GM21529 (cell line): ENCODE data around the gene GTF2IRD1.
"Not testable (repeated sequence)": the region's sequence is repeated elsewhere in the genome, so short reads cannot be mapped to it uniquely, and the experiment has no call there.

Experiments
- ATAC-seq: cut with Tn5 transposase; IDR thresholded peaks from one replicate; pipeline ENCODE4 v1.9.1; 2021; ENCODE audit not compliant: unreplicated experiment

GTF2IRD1 gene

DNA sequence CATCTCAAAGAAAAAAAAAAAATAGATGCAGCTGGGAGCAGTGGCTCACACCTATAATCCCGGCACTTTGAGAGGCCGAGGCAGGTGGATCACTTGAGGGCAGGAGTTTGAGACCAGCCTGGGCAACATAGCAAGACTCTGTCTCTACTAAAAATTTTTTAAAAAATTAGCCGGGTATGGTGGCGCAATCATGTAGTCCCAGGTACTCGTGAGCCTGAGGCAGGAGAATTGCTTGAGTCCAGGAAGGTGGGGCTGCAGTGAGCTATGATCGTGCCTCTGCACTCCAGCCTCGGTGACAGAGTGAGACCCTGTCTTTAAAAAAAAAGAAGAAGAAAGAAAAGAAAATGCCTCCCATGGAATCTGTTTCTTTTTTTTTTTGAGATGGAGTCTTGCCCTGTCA, 31.9 kb downstream of the GTF2IRD1 start:
- ATAC-seq: no peak

DNA sequence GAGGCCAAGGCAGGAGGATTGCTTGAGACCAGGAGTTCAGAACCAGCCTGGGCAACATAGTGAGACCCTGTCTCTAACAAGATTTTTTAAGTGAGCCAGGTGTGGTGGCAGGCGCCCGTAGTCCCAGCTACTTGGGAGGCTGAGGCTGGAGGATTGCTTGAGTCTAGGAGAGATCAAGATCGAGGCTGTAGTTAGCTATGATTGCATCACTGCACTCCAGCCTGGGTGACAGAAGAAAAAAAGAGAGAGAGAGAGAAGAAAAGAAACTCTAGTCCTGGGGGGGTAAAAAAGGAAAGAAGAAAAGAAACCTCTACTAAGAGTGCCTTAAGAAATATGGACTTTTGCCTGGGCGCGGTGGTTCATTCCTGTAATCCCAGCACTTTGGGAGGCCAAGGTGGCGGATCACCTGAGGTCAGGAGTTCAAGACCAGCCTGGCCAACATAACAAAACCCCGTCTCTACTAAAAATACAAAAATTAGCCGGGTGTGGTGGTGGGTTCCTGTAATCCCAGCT, 34.9 kb downstream of the GTF2IRD1 start:
- ATAC-seq: not testable (repeated sequence)

DNA sequence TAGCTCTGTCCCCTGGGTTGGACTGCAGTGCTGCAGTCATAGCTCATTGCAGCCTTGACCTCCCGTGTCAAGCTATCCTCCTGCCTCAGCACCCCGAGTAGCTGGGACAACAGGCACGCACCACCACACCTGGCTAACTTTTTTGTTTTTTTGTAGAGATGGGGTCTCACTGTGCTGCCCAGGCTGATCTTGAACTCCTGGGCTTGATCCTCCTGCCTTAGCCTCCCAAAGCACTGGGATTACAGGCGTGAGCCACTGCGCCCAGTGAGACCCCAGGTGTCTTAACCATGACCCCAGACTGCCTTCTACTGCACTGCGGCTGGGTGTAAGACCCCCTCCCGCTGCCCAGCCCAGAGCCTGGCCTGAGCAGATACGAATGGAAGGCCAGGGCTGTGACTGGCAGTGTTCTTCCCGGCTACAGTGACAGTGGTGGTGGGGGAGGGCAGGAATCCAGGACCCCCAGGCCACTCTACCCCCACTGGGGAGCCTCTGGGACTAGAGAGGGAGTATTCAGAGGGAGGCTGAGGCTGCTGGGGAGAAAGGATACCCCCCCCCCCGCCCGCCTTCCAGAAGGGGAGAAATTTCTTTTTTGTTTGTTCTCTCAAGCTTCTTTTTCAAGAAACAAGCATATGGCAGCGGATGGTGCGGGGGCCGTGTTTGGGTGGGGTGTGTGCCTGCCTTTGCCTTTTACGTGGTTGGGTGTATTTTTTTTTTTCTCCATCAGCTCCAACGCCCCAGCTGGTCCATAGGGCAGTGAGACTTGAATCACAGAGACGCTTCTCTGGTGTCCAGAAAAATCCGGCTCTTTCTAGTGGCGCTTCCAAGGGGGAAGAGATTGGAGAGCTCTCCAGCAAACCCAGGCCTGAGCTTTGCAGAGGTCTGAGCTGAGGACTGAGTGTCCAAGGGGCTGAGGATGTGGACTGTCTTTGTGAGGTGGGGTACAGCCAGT, 36.6 kb downstream of the GTF2IRD1 start:
- ATAC-seq: no peak

DNA sequence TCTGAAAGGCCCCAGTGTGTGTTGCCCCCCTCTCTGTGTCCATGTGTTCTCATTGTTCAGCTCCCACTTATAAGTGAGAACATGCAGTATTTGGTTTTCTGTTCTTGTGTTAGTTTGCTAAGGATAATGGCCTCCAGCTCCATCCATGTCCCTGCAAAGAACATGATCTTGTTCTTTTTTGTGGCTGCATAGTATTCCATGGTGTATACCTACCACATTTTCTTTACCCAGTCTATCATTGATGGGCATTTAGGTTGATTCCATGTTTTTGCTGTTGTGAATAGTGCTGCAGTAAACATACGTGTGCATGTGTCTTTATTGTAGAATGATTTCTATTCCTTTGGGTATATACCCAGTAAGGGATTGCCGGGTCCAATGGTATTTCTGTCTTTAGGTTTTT, 37.8 kb downstream of the GTF2IRD1 start:
- ATAC-seq: not testable (repeated sequence)

DNA sequence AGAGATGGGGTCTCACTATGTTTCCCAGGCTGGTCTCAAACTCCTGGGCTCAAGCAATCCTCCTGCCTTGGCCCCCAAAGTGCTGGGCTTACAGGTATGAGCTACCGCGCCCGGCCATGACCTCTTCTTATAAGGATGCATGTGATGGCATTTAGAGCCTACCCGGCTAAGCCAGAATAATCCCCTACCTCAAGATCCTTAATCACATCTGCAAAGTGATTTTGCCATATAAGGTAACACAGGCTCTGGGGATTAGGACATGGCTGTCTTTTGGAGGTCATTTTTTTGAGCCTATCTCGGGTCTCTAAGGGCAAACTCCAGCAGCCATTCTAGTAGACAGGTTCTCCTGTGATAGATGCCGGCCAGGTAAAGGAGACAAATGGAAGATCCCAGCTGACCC, 39.6 kb downstream of the GTF2IRD1 start:
- ATAC-seq: no peak

DNA sequence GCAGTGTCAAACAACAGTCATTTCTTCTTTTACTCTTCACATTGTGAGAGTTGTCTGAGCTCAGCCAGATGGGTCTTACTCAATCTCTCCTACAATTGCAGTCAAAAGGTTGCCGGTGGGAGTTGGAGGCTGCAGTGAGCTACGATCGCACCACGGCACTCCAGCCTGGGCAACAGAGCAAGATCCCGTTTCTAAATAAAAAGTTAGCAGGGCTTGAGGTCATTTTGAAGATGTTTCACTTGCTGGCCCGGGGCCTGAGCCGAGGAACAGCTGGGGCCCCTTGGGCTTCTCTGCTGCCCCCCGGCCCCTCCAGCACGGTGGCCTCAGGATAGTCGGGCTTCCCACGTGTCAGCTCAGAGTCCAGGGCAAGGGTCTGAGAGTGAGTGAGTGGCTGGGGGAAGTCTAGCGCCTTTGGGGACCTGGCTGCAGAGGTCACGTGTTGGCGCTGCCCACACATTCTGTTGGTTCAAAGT, 40.4 kb downstream of the GTF2IRD1 start:
- ATAC-seq: no peak

DNA sequence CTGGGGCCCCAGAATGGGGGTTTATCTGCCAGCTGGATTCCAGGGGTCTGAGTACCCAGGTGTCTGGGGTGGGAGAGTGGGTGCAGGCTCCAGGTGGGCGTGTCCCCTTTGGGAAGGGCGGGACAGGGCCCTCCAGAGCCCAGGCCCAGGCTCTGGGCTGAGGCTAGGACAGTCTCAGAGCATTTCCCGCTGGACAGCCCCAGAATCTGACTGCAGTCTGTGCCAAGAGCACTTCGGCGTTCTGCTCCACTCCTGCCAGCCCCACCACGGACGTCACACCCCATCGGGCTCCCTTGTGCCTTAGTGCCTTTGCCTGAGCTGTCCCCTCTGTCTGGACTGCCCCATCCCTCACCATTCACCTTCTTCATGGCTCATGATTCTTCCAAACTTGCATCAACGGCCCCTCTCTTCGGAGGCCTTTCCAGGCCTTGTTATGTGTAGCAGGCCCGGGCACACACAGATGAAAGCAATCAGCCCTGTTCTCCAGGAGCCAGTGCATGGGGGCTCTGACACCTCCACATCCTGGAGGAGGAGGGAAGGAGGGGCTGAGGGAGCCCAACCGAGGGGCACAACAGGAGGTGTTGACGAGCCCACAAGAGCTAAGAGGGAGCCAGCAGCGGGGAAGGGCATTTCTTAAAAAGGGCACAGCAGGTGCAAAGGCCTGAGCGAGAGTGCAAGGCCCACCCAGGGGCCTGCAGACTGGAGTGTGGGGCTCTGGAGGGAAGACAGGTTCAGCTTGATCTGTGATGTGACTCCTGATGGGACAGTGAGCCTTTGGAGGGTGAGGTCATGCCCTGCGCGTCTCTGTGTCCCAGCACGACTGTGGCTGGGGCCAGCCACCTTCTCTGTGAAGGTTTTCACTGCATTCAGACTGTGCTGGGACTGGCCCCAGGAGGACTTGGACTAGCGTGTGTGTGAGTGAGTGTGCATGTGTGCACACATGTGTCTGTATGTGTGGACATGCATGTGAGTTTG, 41.7 kb downstream of the GTF2IRD1 start:
- ATAC-seq: no peak

DNA sequence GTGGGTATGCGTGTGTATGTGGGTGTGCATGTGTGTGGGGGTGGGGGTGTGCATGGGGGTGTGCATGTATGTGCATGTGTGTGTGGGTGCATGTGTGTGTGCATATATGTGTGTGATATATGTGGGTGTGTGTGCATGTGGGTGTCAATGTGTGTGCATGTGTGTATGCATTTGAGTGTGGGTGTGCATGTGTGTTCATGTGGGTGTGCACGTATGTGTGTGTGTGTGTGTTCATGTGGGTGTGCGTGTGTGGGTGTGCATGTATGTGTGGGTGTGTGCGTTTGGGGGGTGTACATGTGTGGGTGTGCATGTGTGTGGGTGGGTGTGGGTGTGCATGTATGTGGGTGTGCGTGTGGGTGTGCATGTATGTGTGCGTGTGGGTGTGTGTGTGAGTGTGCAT, 42.6 kb downstream of the GTF2IRD1 start:
- ATAC-seq: no peak

DNA sequence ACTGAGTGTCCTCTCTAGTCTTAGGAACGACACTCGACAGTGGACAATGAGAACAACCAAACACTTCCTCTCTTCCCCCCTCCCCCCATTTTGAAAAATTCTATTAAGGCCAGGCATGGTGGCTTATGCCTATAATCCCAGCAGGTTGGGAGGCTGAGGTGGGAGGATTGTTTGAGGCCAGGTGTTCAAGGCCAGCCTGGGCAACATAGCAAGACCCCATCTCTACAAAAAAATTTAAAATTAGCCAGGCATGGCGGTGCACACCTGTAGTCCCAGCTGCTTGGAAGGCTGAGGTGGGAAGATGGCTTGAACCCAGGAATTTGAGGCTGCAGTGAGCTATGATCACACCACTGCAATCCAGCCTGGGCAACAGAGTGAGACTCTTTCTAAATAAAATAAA, 43.1 kb downstream of the GTF2IRD1 start:
- ATAC-seq: not testable (repeated sequence)

DNA sequence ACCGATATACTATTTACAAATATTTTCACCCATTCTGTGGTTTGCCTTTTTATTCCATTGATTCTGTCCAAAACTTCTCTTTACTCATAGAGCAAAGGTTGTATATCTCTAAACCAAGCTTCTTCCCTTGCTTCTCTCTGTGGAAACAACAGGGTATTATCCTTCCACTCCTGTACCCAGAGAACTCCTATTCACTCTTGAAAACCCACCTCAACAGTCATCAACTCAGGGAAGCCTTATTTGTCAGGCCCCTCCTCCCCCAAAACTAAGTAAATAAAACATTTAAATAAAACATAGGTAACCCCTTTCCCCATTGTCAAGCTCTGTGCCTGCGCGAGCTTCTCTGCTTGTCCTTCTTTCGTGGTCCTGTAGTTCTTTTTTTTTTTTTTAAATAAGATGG, 44.6 kb downstream of the GTF2IRD1 start:
- ATAC-seq: no peak

DNA sequence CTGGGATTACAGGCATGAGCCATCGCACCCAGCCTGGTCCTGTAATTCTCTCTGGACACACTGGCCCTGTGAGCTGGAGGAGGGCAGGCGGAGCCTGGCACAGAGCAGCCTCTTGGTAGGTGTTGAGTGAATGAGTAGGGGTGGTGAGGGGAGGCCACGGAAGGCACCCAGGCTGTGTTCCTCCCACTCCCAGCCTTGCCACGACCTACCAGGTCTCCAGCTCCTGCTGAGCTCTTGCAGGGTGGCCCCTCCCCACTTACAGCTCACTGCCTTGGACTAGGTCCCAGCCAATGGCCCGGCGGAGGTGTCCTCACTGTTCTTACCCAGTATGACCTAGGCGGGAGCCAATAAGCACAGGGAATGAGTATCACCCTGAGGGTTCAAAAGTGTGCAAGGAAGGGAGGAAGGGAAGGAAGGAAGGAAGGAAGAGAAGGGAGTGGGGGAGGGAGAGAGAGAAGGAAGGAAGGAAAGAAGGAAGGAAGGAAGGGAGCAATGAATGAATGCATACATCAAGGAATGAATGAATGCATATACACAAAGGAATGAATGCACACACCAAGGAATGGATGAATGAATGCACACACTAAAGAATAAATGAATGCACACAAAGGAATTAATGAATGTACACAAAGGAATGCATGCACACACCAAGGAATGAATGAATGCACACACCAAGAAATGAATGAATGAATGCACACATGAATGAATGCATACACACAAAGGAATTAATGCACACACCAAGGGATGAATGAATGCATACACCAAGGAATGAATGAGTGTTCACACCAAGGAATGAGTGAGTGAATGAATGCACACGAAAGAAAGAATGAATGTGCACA, 45.5 kb downstream of the GTF2IRD1 start:
- no peak for ATAC-seq

DNA sequence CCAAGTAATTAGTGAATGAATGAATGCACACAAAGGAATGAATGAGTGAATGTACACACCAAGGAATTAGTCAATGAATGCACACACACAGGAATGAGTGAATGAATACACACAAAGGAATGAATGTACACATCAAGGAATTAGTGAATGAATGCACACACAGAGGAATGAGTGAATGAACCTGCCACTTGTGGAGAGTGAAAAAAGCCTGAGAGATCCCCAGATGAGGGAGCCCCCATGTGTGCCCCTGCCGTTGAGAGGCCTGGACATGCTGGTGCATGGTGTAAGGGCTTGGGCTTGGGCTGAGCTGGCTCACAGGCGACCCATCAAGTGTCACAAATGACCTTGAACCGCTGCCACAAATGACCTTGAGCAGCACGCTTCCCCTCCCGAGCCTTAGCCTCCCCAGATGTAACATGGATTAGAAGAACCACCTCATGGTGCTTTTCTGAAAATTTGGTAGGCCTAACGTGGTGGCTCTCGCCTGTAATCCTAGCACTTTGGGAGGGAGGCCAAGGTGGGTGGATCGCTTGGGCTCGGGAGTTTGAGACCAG, 46.2 kb downstream of the GTF2IRD1 start:
- ATAC-seq: no peak

DNA sequence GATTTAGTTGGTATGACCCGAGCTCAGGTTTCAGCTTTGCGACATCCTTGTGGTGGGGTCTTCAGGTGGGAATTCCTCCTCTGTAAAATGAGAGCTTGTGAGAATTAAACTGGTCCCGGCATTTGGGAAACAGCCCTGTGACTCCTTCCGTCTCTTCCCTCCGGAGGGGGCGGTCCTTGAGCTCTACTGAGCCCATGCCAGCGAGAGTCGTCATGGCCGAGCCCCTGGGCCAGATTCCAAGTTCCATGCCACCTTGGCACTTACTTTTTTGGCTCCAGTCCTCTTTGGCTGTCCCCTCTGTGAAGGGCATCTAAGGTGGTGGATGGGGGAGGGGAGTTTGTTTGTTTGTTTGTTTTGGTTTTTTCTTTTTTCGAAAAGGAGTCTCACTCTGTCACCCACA, 47.6 kb downstream of the GTF2IRD1 start:
- ATAC-seq: no peak

DNA sequence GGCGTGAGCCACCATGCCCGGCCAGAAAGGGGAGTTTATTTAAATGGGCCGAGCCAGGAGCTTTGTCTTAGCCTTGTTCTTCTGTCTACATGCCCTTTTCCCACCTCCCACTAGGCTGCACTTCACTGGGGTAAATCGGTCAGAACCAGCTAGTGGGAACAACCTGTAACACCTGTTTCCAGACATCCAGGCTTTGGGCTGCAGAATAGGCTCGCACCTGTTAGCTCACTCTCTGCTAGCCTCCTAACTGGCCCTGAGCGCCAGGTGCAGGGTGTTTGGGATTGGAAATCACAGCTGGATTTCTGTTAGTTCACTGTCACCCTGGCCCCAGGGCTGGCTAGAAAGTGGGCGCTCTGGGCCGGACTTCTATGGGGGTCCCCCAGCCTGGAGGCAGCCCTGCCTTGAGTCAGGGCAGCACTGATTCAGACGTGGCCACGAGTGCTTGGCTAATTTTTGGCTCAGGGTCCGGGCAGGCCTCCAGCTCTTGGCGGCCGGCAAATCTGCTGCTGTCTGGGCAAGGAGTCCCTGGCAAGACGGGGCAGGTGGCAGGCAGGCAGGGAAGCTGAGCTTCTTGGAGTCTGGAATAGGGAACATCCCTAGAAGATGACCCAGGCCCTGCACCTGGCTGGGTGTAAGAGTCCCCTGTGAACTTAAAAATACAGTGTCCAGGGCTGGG, 48.6 kb downstream of the GTF2IRD1 start:
- no peak for ATAC-seq

DNA sequence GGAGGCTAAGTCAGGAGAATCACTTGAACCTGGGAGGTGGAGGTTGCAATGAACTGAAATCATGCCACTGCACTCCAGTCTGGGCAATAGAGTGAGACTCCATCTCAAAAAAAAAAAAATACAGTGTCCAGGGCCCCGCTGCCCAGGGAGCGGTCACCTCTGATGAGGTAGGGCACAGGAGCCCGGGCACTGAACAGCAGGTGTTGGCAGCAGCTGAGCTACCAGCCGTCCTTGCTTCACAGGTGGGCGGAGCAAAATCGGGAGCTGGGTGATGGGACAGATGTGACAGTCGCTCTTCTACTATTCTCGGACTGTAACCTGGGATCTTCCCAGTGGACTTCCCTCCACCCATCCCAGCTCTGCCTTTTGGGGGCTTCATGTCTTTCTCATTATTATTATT, 49.4 kb downstream of the GTF2IRD1 start:
- ATAC-seq: no peak

DNA sequence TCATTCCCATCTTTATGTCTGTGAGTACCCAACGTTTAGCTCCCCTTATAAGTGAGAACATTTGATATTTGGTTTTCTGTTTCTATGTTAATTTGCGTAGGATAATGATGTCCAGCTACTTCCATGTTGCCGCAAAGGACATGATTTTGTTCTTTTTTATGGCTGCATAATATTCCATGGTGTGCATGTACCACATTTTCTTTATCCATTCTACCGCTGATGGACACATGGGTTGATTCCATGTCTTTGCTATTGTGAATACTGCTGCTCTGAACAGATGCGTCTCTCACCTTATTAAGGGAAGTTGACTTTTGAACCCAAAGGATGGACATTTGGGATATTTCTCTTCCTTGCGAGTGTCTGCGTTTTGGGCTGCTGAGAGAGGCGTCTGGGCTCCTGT, 50.2 kb downstream of the GTF2IRD1 start:
- ATAC-seq: no peak

DNA sequence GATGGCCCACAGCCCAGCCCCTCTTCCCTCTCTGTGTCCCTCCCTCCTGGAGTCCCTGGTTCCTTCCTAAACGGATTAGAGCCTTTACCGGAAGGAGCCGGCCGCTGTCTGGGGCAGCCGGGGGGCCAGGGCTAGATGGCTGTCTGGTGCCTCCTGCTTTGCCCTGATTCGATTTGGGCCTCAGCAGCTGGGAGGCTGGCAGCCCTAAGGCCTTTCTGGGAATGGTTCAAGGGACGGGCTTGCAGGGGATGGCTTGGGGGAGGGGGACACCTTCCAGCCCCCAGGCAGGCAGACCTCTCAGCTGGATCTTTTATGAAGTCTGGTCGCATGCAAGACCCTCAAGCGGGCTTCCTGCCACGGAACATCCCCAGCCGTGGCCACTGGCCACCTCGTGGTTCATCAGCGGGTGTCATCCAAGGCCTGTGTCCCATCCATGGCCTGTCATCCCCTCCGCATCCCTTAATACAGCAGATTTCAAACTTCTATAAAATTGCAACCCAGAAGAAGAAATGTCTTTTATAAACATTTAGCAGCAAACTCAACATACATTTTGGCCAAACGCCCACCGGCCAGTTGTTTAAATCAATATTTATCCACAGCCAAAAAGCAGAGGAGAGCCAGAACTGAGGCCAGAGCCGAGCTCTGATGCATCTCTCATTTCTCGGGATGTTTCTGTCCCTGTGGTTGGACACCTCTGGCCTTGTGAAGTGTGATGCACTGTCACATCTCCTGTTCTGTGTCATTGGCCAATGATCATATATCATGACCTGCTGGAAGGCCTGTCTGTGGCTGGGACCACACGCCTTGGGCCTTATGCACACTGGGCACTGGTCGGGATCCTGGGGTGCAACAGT, 52.0 kb downstream of the GTF2IRD1 start:
- ATAC-seq: no peak

DNA sequence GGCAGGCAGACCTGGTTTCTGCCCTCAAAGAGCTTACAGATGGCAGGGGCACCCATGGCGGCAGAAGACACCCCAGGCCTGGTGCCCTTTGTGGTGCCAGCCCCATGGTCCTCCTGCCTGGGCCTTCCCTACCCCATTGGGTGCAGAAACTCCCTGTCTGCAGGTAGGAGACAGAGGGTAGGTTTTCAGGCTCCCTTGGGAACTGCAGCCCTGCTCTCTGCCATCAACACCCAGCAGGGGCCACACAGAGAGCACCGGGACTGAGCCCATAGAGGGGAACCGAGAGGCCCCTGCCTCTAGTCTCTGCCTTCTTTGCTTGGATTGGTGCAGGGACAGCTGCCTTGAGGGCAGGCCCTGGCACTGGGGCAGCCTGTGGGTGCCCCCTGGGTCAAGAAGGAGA, 52.6 kb downstream of the GTF2IRD1 start:
- ATAC-seq: no peak
